NCI-H1417 treated with DMSO at 0.1 percent for 48 hours (cell line): ENCODE measurements around the gene NEDD9.

Source experiments
- DNase-seq: peaks from one replicate; lab custom pipeline; 2025; lab: John Stamatoyannopoulos, UW

Gene NEDD9

GRCh38 chr6:11141295-11141694 lies 91.2 kb downstream of the NEDD9 start:
- DNase-seq, result no peak

GRCh38 chr6:11140056-11140455 lies 92.4 kb downstream of the NEDD9 start:
- no peak for DNase-seq

GRCh38 chr6:11139051-11139960 lies 93.2 kb downstream of the NEDD9 start:
- DNase-seq, result no peak

- DNase-seq, result no peak
Observed at GRCh38 chr6:11136809-11137208, 95.7 kb downstream of the NEDD9 start.
